CD4-positive, alpha-beta T cell treated with Interleukin-4 for 1 hour (primary cell): Measurements from ENCODE around the gene TRNP1.
"Not testable (repeated sequence)": the region's sequence is repeated elsewhere in the genome, so short reads cannot be mapped to it uniquely, and the experiment has no call there.

ENCODE experiments used
- DNase-seq, 2 donors: peaks; one replicate each; pipeline ENCODE4 v3.0.0-alpha.2; 2020 to 2022

Gene TRNP1

DNA sequence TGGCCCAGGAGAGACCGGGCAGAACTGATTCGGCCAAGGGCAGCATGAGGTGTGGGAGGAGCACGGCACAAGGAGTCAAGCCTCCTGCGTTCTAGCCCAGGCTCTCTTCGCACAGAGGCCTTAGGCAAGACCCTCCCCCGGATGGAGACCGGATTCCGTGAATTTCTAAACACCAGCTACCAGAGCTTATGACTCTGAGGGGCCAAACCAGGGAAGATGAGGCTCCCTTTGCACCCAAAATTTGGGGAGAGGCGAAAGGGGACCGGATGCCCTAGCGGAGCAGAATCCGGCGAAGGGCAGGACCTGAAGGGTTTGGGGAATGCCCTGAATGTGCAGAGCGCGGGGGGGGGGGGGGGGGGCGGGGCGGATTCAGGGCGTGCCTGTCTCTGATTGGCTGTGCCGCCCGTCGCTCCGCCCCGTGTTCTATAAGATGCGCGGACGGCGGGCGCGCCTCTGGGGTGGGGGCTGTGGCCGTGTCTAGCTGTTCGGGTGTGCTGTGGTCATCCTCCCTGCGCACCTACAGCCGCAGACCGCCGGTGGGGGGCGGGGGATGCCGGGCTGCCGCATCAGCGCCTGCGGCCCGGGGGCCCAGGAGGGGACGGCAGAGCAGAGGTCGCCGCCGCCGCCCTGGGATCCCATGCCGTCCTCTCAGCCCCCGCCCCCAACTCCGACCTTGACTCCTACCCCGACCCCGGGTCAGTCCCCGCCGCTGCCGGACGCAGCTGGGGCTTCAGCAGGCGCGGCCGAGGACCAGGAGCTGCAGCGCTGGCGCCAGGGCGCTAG, at the start of gene TRNP1:
Gene TRNP1, plus strand, starts transcription at position 456 of the 783 bp plus-strand sequence. Its CDS starts 95 bp downstream, at position 551.
- peak; percentile 74 to 80 for DNase-seq

DNA sequence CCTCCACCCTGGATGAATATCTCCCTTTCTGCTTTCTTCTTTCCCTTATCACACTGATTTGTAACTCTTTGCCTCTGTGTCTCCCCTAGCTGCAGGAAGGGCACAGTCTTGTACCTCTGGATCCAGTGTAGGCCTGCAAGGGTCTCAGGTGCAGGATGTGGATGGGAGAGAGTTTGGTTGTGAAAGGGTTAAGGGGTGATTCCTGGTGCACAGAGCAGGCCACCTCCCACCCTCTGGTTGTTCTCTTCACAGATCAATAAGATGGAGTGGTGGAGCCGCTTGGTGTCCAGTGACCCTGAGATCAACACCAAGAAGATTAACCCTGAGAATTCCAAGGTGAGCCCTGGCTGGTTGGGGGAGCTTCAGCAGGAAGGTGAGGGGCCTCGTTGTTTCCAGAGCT, 48.4 kb upstream of the TRNP1 start:
- DNase-seq = no peak

- DNase-seq = no peak
Measured at GRCh38 chr1:26945728-26946127, 47.8 kb upstream of the TRNP1 start.

- no peak for DNase-seq
Measured at GRCh38 chr1:26946270-26946669, 47.2 kb upstream of the TRNP1 start.

DNA sequence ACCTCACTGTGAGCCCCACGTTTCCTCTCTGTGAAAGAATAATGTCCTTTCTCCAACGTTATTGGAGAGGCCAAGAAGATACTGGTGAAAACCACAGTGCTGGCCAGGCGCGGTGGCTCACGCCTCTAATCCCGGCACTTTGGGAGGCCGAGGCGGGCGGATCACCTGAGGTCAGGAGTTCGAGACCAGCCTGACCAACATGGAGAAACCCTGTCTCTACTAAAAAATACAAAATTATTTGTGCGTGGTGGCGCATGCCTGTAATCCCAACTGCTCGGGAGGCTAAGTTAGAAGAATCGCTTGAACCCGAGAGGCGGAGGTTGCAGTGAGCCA, 44.8 kb upstream of the TRNP1 start:
- DNase-seq = not testable (repeated sequence)

GRCh38 chr1:26949266-26949925, 44.1 kb upstream of the TRNP1 start:
- DNase-seq = no peak

DNA sequence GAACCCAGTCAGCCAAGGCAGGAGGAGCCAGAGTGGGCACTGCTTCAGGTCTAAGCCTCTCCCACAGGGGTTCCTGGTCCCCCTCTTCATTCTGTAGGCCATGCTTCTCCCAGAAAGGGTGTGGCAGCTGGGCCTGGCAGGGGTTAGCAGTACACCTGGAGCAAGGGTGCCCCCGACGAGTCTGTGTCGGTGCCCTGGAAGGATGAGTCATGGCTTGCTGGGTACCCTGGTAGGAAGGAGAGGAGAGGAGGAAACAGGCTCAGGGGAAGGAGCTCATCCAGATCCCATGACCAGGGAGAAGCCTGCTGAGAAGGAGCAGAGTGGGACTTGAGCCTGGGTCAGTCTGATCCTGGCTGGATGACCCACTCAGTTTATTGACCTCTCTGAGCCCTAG, 43.6 kb upstream of the TRNP1 start:
- DNase-seq = no peak

GRCh38 chr1:26950602-26951001, 42.9 kb upstream of the TRNP1 start:
- no peak for DNase-seq

GRCh38 chr1:26951216-26951615, 42.3 kb upstream of the TRNP1 start:
- DNase-seq = no peak

DNA sequence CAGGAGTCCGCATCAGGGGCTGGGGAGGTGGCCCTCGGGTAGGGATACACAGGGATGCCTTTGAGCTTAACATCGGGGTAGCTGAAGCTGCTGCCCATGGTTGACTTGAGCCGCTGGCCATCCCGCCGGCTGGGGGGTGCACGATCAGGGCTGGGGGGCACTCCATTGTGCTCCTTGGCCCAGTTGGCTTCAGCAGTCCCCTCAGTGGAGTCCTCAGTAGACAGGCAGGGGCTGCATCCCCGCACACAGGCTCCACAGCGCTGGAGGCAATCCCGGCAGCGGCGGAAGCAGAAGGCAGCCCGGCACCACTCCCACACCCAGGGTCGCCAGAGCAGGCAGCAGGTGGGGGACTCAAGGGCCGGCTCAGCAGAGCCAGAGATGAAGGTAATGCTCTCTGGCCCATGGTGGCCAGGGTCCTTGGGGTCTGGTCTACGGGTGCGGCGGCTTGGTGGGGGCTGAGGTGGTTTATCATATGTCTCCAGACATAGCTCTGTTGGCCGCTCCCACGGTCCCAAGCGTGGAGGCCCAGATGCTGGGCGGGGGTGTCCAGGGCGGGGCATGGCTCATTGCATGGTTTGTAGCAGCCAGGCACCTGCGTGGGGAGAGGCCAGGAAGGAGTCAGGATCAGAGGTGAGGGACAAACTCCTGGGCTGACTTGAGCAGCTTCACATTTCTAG, 41.5 kb upstream of the TRNP1 start:
- no peak for DNase-seq

DNA sequence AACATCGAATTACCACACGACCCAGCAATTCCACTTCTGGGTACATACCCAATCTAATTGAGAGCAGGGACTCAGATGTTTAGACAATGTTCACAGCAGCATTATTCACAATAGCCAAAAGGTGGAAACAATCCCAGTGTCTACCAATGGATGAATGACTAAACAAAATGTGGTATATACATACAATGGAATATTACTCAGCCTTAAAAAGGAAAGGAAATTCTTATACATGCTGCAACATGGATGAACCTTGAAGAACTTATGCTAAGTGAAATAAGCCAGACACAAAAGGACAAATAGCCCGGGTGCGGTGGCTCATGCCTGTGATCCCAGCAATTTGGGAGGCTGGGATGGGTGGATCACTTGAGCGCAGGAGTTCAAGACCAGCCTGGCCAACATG, 40.1 kb upstream of the TRNP1 start:
- DNase-seq = no peak

GRCh38 chr1:26956321-26956720, 37.2 kb upstream of the TRNP1 start:
- DNase-seq = no peak

GRCh38 chr1:26957306-26957705, 36.2 kb upstream of the TRNP1 start:
- DNase-seq = no peak

GRCh38 chr1:26959270-26959669, 34.2 kb upstream of the TRNP1 start:
- DNase-seq = no peak

GRCh38 chr1:26959722-26960624, 33.5 kb upstream of the TRNP1 start, which contains the start of gene KDF1:
Gene KDF1 (minus strand): TSS chr1:26960468. CDS start chr1:26952380, 8,088 bp downstream.
- peak; percentile 64 to 67 for DNase-seq

DNA sequence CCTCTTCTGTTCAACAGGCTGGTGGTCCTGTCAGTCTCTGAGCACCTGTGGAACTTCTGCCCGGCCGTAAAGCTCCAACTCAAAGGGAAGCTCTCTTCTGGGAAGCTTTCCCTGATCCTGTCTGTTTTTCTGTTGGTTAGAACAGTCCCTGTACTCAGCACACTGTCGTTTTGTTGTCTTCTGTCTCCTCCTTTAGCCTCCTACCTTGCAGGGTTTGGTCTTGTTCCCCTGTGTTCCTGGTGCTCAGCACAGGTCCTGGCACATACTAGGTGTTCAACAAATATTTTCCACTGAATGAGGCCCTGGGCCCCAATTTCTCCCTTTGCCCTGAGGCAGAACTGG, 32.9 kb upstream of the TRNP1 start:
- DNase-seq = no peak

DNA sequence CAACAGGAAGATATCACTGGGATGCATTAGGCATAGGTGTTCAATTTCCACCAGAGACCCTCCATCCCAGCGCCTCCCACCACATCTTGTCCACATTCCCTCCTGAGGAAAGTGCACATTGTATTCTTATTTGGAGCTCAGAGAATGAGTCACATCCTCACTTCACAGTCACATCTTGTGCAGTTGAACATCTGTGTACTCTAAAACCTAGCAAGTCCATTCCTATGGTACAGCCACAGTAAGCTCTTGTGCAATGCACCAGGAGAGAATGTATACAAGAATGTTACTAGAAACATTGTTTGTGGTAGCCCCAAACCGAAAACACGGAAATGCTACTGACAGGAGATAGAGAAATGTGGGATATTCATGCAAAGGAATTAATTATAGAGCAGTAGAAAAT, 31.7 kb upstream of the TRNP1 start:
- no peak for DNase-seq

DNA sequence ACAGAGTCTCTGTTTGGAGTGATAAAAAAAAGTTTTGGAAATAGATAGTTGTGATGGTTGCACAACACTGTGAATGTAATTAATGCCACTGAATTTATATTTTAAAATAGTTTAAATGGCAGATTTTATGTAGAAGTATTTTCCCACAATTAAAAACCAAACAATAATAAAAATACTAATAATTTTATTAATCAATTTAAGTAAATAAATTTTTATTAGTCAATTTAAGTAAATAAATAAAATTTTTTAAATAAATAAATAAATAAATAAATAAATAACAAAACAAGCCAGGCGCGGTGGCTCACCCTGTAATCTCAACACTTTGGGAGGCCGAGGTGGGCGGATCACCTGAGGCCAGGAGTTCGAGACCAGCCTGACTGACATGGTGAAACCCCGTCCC, 28.3 kb upstream of the TRNP1 start:
- no peak for DNase-seq

- DNase-seq = no peak
Measured at GRCh38 chr1:26965628-26966027, 27.9 kb upstream of the TRNP1 start.

- DNase-seq = no peak
Measured at GRCh38 chr1:26970810-26971209, 22.7 kb upstream of the TRNP1 start.

DNA sequence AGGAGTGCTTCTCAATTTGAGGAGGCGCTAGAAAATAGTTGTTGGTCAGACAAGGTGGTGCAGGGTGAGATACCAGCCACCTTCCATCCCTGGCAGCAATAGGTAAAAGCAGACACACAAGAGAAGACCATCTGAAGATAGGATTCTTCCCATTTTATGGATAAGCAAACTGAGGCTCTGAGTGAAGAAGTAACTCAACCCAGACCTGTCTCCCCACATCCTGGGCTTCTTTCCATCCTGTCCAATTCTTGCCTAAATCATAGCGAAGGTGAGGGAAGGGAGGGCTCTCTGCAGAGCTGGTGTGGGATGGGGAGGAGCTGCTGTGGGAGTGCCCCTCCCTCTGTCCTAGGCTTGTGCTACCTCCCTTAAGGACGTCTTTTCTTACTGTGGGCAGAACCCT, 21.9 kb upstream of the TRNP1 start:
- no peak for DNase-seq

- DNase-seq = no peak
Measured at GRCh38 chr1:26972390-26972789, 21.1 kb upstream of the TRNP1 start.

- DNase-seq = no peak
Measured at GRCh38 chr1:26972821-26973220, 20.7 kb upstream of the TRNP1 start.
